IMR-90 (cell line): ENCODE results near the gene VILL. TPM values are rescaled to one million over a fixed set of nuclear protein-coding genes. Genes with fewer than 3 reads are reported as not detected.

ENCODE experiments used
- ATAC-seq: fragments of 200-7000 bp; cut with Tn5 transposase; 2 replicates; pipeline ENCODE4 v1.9.1; 2020; ENCODE audit warnings: low read depth, mild to moderate bottlenecking, moderate library complexity
- BruUV-seq: library from RNA; stranded (reverse); fragments of 400-500 nt; replicated peaks from 2 replicates; lab custom pipeline; 2021; lab: Mats Ljungman, UMichigan
- CTCF ChIA-PET: fragments of 300-600 bp; formaldehyde crosslinking; extraction: SDS; loops from one replicate; lab custom pipeline; 2021; ENCODE audit warnings: antibody characterized with exemption; lab: Yijun Ruan, JAX
- POLR2A ChIA-PET: fragments of 300-600 bp; sonication (Branson Sonifier 250); formaldehyde crosslinking; loops from one replicate; lab custom pipeline; 2022; ENCODE audit warnings: antibody characterized with exemption; ENCODE audit not compliant: unreplicated experiment; lab: Charles Lee
- DNase-seq: peaks from one replicate; pipeline ENCODE4 v3.0.0; 2013
- H2AFZ ChIP-seq: replicated peaks from 2 replicates; pipeline ENCODE3; 2013; ENCODE audit warnings: low read length, mild to moderate bottlenecking; ENCODE audit not compliant: poor library complexity
- H2AK5ac ChIP-seq: 2 replicates; pipeline ENCODE4 v1.6.1; 2013; ENCODE audit warnings: low read depth, low read length, inconsistent platforms
- H2AK9ac ChIP-seq: replicated peaks from 2 replicates; pipeline ENCODE3; 2013; ENCODE audit warnings: mild to moderate bottlenecking, low read depth, low read length, moderate library complexity; ENCODE audit not compliant: poor library complexity
- H2BK120ac ChIP-seq: 2 replicates; pipeline ENCODE4 v1.6.1; 2013; ENCODE audit warnings: low read depth, low read length, inconsistent platforms
- H2BK15ac ChIP-seq: 3 replicates; pipeline ENCODE4 v1.6.1; 2013; ENCODE audit warnings: low read depth, low read length, inconsistent platforms
- H2BK20ac ChIP-seq: 2 replicates; pipeline ENCODE4 v1.6.1; 2013; ENCODE audit warnings: low read depth, mild to moderate bottlenecking, inconsistent platforms, low read length, moderate library complexity
- H2BK5ac ChIP-seq: 2 replicates; pipeline ENCODE4 v1.6.1; 2013; ENCODE audit warnings: mild to moderate bottlenecking, low read depth, low read length, inconsistent platforms; ENCODE audit not compliant: poor library complexity, severe bottlenecking
- H3K14ac ChIP-seq: replicated peaks from 2 replicates; pipeline ENCODE4 v1.6.1; 2013; ENCODE audit warnings: low read depth, low read length, inconsistent platforms
- H3K18ac ChIP-seq: 2 replicates; pipeline ENCODE4 v1.6.1; 2013; ENCODE audit warnings: low read depth, low read length, control low read depth
- H3K23ac ChIP-seq: 2 replicates; pipeline ENCODE4 v1.6.1; 2013; ENCODE audit warnings: low read depth, low read length, inconsistent platforms
- H3K27ac ChIP-seq: 2 replicates; pipeline ENCODE4 v1.5.1; 2013; ENCODE audit warnings: mild to moderate bottlenecking, control low read depth, low read length; ENCODE audit not compliant: insufficient read depth
- H3K27me3 ChIP-seq: 2 replicates; pipeline ENCODE4 v1.6.1; 2013; ENCODE audit warnings: low read length; ENCODE audit not compliant: control insufficient read depth, insufficient read depth
- H3K36me3 ChIP-seq: 2 replicates; pipeline ENCODE4 v1.6.1; 2013; ENCODE audit warnings: low read length, mixed read lengths; ENCODE audit not compliant: control insufficient read depth, insufficient read depth
- H3K4ac ChIP-seq: 2 replicates; pipeline ENCODE4 v1.6.1; 2013; ENCODE audit warnings: low read depth, low read length, inconsistent platforms
- H3K4me1 ChIP-seq: 2 replicates; pipeline ENCODE4 v1.6.1; 2013; ENCODE audit warnings: low read length, mixed read lengths; ENCODE audit not compliant: control insufficient read depth, insufficient read depth
- H3K4me2 ChIP-seq: 2 replicates; pipeline ENCODE4 v1.6.1; 2013; ENCODE audit warnings: low read depth, mild to moderate bottlenecking, control low read depth, low read length, moderate library complexity
- H3K4me3 ChIP-seq: 2 replicates; pipeline ENCODE4 v1.5.1; 2013; ENCODE audit warnings: low read depth, mild to moderate bottlenecking, control low read depth, low read length, moderate library complexity; ENCODE audit not compliant: insufficient read depth
- H3K56ac ChIP-seq: 2 replicates; pipeline ENCODE4 v1.6.1; 2013; ENCODE audit warnings: low read length, inconsistent platforms; ENCODE audit not compliant: insufficient read depth; ENCODE audit errors: extremely low read depth
- H3K79me1 ChIP-seq, 2 experiments: 2 replicates each; pipeline ENCODE4 v1.6.1; 2013; ENCODE audit warnings: low read length in 2 of 2, inconsistent platforms in 1 of 2, low read depth in 1 of 2
- H3K9ac ChIP-seq: 2 replicates; pipeline ENCODE4 v1.6.1; 2013; ENCODE audit warnings: low read depth, low read length, control low read depth
- H3K9me1 ChIP-seq: 2 replicates; pipeline ENCODE4 v1.6.1; 2013; ENCODE audit warnings: low read length, inconsistent platforms; ENCODE audit not compliant: insufficient read depth
- H3K9me3 ChIP-seq: 2 replicates; pipeline ENCODE4 v1.6.1; 2013; ENCODE audit warnings: low read length; ENCODE audit not compliant: control insufficient read depth, insufficient read depth
- H4K20me1 ChIP-seq: 2 replicates; pipeline ENCODE4 v1.6.1; 2013; ENCODE audit warnings: low read length, inconsistent platforms; ENCODE audit not compliant: insufficient read depth
- H4K5ac ChIP-seq: 2 replicates; pipeline ENCODE4 v1.6.1; 2013; ENCODE audit warnings: mild to moderate bottlenecking, low read depth, low read length, control low read depth
- H4K8ac ChIP-seq, 2 experiments: 2 replicates each; pipeline ENCODE4 v1.6.1; 2013; ENCODE audit warnings: low read depth in 2 of 2, low read length in 2 of 2, control low read depth in 1 of 2, inconsistent platforms in 1 of 2
- H4K91ac ChIP-seq: 2 replicates; pipeline ENCODE4 v1.6.1; 2013; ENCODE audit warnings: low read depth, low read length, inconsistent platforms; ENCODE audit not compliant: insufficient read depth
- BHLHE40 ChIP-seq: fragments of 150-350 bp; IDR thresholded peaks from 2 replicates; pipeline ENCODE4 v1.6.1; 2016; ENCODE audit warnings: mild to moderate bottlenecking, low read depth, low read length
- CHD1 ChIP-seq: IDR thresholded peaks from 2 replicates; pipeline ENCODE4 v1.6.1; 2012; ENCODE audit warnings: low read depth, low read length, improper control_type of control experiment
- FOS ChIP-seq: fragments of 150-350 bp; IDR thresholded peaks from 2 replicates; pipeline ENCODE4 v1.6.1; 2016; ENCODE audit warnings: low read depth, low read length
- MAFK ChIP-seq: IDR thresholded peaks from 2 replicates; pipeline ENCODE4 v1.6.1; 2012; ENCODE audit warnings: low read depth, low read length, improper control_type of control experiment
- MXI1 ChIP-seq: IDR thresholded peaks from 2 replicates; pipeline ENCODE4 v1.6.1; 2012; ENCODE audit warnings: low read depth, mild to moderate bottlenecking, low read length, moderate library complexity, borderline replicate concordance
- NFE2L2 ChIP-seq: fragments of 150-350 bp; IDR thresholded peaks from 2 replicates; pipeline ENCODE4 v1.6.1; 2016; ENCODE audit warnings: low read depth, mild to moderate bottlenecking, low read length
- POLR2A ChIP-seq: IDR thresholded peaks from 2 replicates; pipeline ENCODE4 v1.6.1; 2012; ENCODE audit warnings: mild to moderate bottlenecking, low read depth, low read length
- RCOR1 ChIP-seq: IDR thresholded peaks from 2 replicates; pipeline ENCODE4 v1.6.1; 2012; ENCODE audit warnings: mild to moderate bottlenecking, low read length, improper control_type of control experiment; ENCODE audit not compliant: insufficient replicate concordance
- RFX5 ChIP-seq: IDR thresholded peaks from 2 replicates; pipeline ENCODE4 v1.8.0; 2012; ENCODE audit warnings: low read depth, mild to moderate bottlenecking, low read length, moderate library complexity
- SMC3 ChIP-seq: fragments of 150-350 bp; IDR thresholded peaks from 2 replicates; pipeline ENCODE4 v1.6.1; 2016; ENCODE audit warnings: low read depth, mild to moderate bottlenecking, antibody characterized with exemption, low read length, moderate library complexity
- WGBS, 2 experiments: methylation state at CpG; one replicate each; pipeline versions ENCODE4 v1.1.5 to v1.1.7; 2013; ENCODE audit warnings: missing lambda C conversion rate in 2 of 2; ENCODE audit not compliant: insufficient read length in 1 of 2; ENCODE audit errors: extremely low coverage in 2 of 2; 5-methylcytosine and 5-hydroxymethylcytosine counted together
- dilution Hi-C: fragments of 300-500 bp; cut with HindIII; formaldehyde crosslinking; loops from one replicate; pipeline ENCODE4 v1.14.3; 2018; ENCODE audit warnings: low sequenced_read_pairs; ENCODE audit not compliant: unreplicated experiment
- in situ Hi-C: fragments of 300-500 bp; cut with MboI; formaldehyde crosslinking; loops from 3 replicates; pipeline ENCODE4 v1.14.3; 2019; ENCODE audit warnings: low sequenced_read_pairs, inconsistent platforms, mixed read lengths
- intact Hi-C: fragments of 100-400 bp; cut with micrococcal nuclease; formaldehyde crosslinking; loops from 2 replicates; pipeline ENCODE4 v1.10.0; 2022
- polyA plus RNA-seq, 3 experiments: library from polyadenylated mRNA; depleted of rRNA; stranded (reverse); fragments of >200 nt; gene quantifications; 2 replicates each; pipeline ENCODE4 v1.2.3, GENCODE V29; 2012; ENCODE audit warnings: low replicate concordance in 1 of 3
- total RNA-seq: library from RNA; depleted of rRNA; stranded (reverse); fragments of >200 nt; gene quantifications from 2 replicates; pipeline ENCODE4 v1.2.3, GENCODE V29; 2012
- TF ChIP-seq, protein P1 (sequence below): conservative IDR thresholded peaks from 2 replicates; pipeline ENCODE4 v1.5.1; 2012; ENCODE audit warnings: mild to moderate bottlenecking, low read depth, low read length, improper control_type of control experiment
- TF ChIP-seq, protein P2 (sequence below): fragments of 150-350 bp; IDR thresholded peaks from 2 replicates; pipeline ENCODE4 v1.6.1; 2016; ENCODE audit warnings: low read depth, mild to moderate bottlenecking, low read length, moderate library complexity, borderline replicate concordance

The VILL gene
- total and polyA plus RNA-seq, 2 of the 4 experiments (the other 2 are of a cell fraction), result 2.3 to 4.7 TPM

DNA sequence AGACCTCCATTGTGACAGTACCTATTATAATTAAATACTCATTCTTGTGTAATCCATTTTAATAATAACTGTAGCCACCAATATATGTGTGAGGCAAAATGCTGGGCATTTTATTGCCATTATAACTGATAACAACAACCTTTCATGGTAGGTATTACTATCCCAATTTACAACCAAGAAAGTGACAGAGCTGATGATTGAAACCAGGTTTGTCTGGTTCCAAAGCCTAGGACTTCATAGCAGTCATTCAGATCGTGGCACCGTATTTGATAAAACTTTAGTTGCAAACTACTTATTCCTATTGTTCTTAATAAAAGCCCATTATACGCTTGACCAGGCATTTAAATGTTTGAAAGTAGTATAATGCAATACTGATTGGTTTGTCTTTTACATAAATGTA, 26.4 kb upstream of the VILL start:
- WGBS, 2 experiments, result no CpG with 5 or more reads among the region's 3 CpGs
- H3K4ac ChIP-seq, result no peak overlapping the region

More for the DNA sequence above, 26.4 kb upstream of the VILL start:
- Histone ChIP-seq H3K18ac (no peak overlapping the region), H2AK9ac (no peak overlapping the region), H3K9me1 (peaks cover 5% of the 10 kb centered on the region), H2BK20ac (no peak overlapping the region), H2AK5ac (no peak overlapping the region), H3K56ac (no peak overlapping the region), H2BK15ac (no peak overlapping the region), H3K36me3 (peaks cover 9% of the 10 kb centered on the region; the same call in 1 of the 2 replicates), H3K4me3 (no peak overlapping the region), H4K8ac (no peak overlapping the region), H3K14ac (no peak overlapping the region), H3K4me2 (no peak overlapping the region), H3K79me1 (peaks cover 4 to 9% of the 10 kb centered on the region in 2 experiments; a peak in 2 of 4 replicates), H3K23ac (no peak overlapping the region), H2BK120ac (no peak overlapping the region), H2BK5ac (no peak overlapping the region), H3K4me1 (peaks cover 4% of the 10 kb centered on the region; the same call in 1 of the 2 replicates), H3K9ac (no peak overlapping the region), H4K91ac (no peak overlapping the region), H4K20me1 (peaks cover 6% of the 10 kb centered on the region; the same call in 1 of the 2 replicates), H3K27ac (no peak overlapping the region), H4K5ac (no peak overlapping the region), H3K9me3 (no peaks in the 10 kb centered on the region), H3K27me3 (no peaks in the 10 kb centered on the region), H2AFZ (no peak overlapping the region)
- intact Hi-C loops (no loop called here), in situ Hi-C loops (loop anchor here (5.0 kb wide), 1 partner anchor 107 kb away; no protein-coding TSS in a partner anchor), dilution Hi-C loops (no loop called here)
- BruUV-seq, result no TSS peak
- ChIA-PET POLR2A (interaction anchor here (0.6 kb wide), 2 partner anchors 19 to 494 kb away, joined by 3 to 8 read pairs; no protein-coding TSS in a partner anchor), CTCF (interaction anchor here (0.6 to 0.7 kb wide), 2 partner anchors 67 to 109 kb away, joined by 3 read pairs; no protein-coding TSS in a partner anchor)
- no peak for ATAC-seq
- TF ChIP-seq, protein P1, sequence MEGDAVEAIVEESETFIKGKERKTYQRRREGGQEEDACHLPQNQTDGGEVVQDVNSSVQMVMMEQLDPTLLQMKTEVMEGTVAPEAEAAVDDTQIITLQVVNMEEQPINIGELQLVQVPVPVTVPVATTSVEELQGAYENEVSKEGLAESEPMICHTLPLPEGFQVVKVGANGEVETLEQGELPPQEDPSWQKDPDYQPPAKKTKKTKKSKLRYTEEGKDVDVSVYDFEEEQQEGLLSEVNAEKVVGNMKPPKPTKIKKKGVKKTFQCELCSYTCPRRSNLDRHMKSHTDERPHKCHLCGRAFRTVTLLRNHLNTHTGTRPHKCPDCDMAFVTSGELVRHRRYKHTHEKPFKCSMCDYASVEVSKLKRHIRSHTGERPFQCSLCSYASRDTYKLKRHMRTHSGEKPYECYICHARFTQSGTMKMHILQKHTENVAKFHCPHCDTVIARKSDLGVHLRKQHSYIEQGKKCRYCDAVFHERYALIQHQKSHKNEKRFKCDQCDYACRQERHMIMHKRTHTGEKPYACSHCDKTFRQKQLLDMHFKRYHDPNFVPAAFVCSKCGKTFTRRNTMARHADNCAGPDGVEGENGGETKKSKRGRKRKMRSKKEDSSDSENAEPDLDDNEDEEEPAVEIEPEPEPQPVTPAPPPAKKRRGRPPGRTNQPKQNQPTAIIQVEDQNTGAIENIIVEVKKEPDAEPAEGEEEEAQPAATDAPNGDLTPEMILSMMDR, result no peak
- TF ChIP-seq BHLHE40 (no peak), NFE2L2 (no peak), MAFK (no peak), RCOR1 (no peak), POLR2A (no peak), SMC3 (no peak), RFX5 (no peak), FOS (no peak), MXI1 (no peak), CHD1 (no peak)
- TF ChIP-seq, protein P2, sequence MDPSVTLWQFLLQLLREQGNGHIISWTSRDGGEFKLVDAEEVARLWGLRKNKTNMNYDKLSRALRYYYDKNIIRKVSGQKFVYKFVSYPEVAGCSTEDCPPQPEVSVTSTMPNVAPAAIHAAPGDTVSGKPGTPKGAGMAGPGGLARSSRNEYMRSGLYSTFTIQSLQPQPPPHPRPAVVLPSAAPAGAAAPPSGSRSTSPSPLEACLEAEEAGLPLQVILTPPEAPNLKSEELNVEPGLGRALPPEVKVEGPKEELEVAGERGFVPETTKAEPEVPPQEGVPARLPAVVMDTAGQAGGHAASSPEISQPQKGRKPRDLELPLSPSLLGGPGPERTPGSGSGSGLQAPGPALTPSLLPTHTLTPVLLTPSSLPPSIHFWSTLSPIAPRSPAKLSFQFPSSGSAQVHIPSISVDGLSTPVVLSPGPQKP, result no peak
- no peak for DNase-seq
